Measurements from ENCODE around the gene LTBP3.

- TF ChIP-seq CTCF (IDR thresholded peaks at IDR 0.05; ENCODE audit: low read depth, low read length, missing input control), result peak; percentile 77
- no peak for TF ChIP-seq NR2F2 (IDR thresholded peaks at IDR 0.05)
- peak; percentile 80 to 83 for TF ChIP-seq RAD21 (IDR thresholded peaks at IDR 0.05)
- TF ChIP-seq MAX (IDR thresholded peaks at IDR 0.05), result no peak
- TF ChIP-seq GABPA (IDR thresholded peaks at IDR 0.05 in 1 of 2, conservative IDR thresholded peaks at IDR 0.05 in 1 of 2), result peak in 1 of 2 donors; percentile 34
- TF ChIP-seq RXRA (IDR thresholded peaks at IDR 0.05), result no peak
- TF ChIP-seq FOXA1 (IDR thresholded peaks at IDR 0.05), result no peak
- no peak for TF ChIP-seq YY1 (IDR thresholded peaks at IDR 0.05)
- TF ChIP-seq TAF1 (conservative IDR thresholded peaks at IDR 0.05), result no peak
- TF ChIP-seq SP1 (IDR thresholded peaks at IDR 0.05), result peak; percentile 31
- TF ChIP-seq EGR1 (IDR thresholded peaks at IDR 0.05; ENCODE audit: low read depth in 2 of 2), result peak; percentile 55 to 66
- no peak for TF ChIP-seq REST (IDR thresholded peaks at IDR 0.05)
- no peak for TF ChIP-seq ATF3 (IDR thresholded peaks at IDR 0.05)
Measured at GRCh38 chr11:65540290-65541092, 17.7 kb downstream of the LTBP3 start.

Data from liver (tissue), 3 donors.